Pulmonary artery endothelial cell (primary cell): ENCODE measurements around the gene CSAD. TPM values are rescaled to one million over a fixed set of nuclear protein-coding genes. Genes with fewer than 3 reads are reported as not detected.
"Not testable (repeated sequence)": the region's sequence is repeated elsewhere in the genome, so short reads cannot be mapped to it uniquely, and the experiment has no call there.

ENCODE experiments used
- DNase-seq: peaks from one replicate; pipeline ENCODE4 v3.0.0-alpha.2; 2011; ENCODE audit warnings: low read depth, low spot score
- total RNA-seq: library from RNA; depleted of rRNA; stranded (reverse); fragments of >200 nt; gene quantifications from 2 replicates; pipeline ENCODE4 v1.2.3, GENCODE V29; 2014

Gene CSAD
- total RNA-seq, 1 donor from 2014 or later = 4.2 TPM

DNA sequence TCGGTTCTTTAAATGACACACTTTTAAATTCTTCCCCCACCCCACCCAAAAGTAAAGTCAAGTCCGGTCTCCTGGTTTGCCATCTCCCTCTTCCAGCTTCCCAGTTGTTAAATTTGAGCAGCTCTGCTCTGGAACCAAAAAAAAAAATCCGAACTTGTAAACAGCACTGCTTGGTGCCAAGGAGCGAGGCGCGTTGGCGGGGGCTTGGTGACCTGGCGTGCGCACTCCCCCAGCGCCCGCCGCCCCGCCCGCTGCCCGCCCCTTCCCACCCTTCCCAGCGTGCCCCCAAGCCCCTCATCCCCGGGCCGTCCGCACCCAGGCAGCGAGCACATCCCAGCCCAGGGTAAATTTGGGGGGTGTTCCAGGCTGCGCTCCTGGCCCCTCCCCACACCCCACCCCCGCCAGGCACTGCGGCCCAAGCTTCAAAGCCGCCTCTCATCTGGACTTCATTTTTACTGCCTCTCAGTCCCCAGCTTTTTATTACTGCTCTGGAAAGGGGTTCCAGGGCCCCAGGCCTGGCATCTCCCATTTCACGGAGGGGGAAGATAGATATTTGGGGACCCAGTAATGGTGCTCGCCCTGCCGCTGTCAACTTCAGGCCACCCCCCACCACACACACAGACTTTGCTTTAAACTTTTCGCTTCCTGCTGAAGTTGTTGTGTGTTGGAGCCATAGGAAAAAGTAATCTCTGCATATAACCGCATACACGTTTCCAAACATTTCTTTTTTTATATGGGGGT, 38.0 kb upstream of the CSAD start:
- DNase-seq = no peak

GRCh38 chr12:53217931-53218307, 37.2 kb upstream of the CSAD start:
- DNase-seq = no peak

DNA sequence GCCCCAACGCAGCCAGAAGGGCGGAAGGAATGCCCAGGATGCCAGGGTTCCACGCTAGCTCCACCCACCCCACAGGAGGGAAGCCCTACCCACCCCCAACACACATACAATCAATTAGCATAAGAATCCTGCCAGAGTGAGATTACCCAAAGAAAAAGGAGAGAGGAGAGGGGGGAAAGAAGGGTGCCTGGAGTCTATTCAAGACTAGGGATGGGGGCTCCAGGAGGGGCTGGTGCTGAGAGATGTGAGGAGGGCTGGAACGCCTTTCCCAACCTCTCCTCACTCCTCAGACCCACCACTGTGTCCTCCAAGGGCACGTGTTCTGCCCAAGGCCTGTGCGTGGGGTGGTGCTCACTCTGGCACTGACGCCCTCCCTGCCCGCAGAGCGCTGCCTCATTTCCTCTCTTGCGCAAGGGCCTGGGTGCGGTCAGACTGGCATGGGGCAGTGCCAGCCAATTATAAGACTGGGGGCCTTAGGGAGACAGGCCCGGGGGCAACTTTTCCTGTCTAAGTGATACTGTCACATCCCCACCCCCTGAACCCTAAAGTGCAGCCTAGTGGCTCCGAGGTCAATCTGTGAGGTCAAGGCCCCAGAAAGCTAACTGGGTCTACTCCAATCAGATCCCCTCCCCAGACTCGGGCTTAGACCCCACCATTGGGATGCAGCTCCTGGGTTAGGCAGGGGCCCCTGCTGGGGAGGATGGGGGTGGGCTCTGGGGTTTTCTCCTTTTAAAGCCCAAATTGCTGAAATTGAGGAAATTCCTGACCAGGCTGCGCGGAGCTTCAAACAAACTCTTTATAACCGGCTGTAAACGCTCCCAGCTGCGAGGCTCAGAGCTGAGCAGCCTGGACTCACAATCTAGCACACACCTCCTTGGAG, 36.6 kb upstream of the CSAD start:
- no peak for DNase-seq

GRCh38 chr12:53215497-53215896, 34.8 kb upstream of the CSAD start:
- DNase-seq = no peak

DNA sequence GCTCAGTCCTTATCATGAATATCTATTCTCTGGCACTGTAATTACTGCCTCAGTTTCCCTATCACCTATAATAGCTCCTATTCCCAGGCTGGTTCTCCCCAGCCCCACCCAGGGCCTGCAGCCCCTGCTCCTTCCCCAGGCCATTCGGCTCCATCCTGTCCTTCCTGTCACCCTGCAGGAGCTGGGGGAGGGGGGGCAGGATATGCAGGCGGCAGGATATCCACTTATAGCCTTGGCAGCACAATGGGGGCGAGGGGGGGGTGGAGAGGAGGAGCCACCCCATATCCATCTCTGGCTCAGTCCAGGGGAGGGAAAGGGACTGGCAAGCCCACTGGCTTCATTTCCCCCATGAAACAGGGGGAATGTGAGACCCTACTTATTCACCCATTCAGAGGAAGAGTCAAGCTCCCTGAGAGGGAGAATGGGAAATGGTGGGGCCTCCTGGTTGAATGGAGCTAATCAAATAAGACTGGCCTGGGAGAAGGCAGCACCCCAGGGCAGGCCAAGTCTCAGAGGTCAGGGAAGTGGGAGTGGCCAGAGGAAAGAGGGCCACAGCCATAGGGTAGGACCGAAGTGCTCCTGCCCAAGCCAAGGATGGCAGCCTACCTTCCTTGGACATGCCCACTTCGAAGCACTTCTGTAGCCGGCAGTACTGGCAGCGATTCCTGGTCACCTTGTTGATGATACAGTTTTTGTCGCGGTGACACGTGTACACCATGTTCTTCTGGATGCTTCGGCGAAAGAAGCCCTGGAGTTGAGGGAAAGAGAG, 34.1 kb upstream of the CSAD start:
- DNase-seq = no peak

- DNase-seq = no peak
Observed at GRCh38 chr12:53214221-53214620, 33.5 kb upstream of the CSAD start.

- no peak for DNase-seq
Observed at GRCh38 chr12:53213348-53213747, 32.6 kb upstream of the CSAD start.

DNA sequence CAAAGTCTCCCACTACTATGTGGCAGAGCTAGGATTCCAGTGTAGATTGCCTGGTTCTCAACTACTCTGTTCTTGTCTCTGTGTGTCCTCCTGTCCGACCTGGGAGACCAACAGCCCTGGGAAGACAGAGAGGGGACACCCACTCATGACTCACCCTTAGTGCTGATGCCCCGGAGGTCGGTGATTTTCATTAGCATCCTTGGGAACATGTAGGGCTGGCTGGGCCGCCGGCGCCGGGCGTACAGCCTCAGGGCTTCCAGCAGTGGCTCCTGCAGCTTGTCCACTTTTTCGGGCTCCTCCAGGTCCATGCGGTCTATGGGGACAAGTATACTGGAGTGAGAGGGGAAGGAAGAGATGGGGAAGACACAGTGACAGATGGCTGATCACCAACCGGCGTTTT, 32.2 kb upstream of the CSAD start:
- DNase-seq = no peak

GRCh38 chr12:53211476-53212381, 31.0 kb upstream of the CSAD start:
- DNase-seq = no peak

DNA sequence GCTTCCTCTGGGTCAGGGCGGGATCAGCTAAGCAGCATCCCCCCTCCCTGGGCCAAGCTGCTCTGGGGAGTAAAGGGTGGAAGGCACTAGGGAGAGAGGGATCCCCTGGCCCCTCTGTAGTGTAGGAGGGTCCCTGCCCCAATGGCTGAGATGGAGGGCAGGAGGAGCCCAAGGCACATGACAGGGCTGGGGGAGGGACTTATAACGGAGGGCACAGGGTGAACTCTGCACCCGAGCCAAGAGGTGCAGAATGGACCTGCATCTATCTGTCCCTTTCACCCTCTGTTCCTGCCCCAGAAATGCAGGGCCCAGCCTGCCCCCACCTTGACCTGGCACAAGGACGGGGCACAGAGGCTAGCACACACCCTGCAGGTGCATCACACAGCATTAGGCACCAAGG, 30.1 kb upstream of the CSAD start:
- no peak for DNase-seq

DNA sequence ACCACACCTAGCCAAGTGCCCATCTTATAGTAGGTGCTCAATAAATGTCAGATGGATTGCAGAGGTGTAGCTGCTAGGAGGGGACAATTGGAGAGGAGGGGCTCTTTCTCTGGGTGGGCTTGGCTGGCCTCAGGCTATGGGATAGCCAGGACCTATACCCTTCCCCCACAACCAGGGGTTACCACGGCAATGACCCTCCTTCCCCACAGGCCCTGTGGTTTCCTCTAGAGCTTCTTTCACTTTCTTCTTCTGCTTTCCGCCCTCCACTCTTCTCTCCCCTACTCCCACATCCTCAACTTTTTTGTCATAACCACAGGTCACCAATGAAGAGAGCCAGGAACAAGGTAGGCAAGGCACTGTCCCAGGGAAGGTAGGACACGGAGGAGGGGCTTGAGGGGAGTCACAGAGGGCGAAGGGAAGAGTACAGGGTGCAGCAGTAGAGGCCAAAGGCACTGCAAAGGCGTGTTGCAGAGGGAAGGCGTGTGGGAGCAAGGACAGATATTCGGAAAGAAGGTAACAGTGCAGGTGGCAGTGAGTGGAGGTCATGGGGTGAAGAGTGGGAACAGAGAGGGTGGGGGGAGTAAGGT, 28.2 kb upstream of the CSAD start:
- no peak for DNase-seq

GRCh38 chr12:53208435-53208834, 27.7 kb upstream of the CSAD start:
- DNase-seq = no peak

- DNase-seq = no peak
Observed at GRCh38 chr12:53207042-53207441, 26.3 kb upstream of the CSAD start, which contains the start of gene ITGB7. Gene ITGB7, minus strand, starts transcription at chr12:53207251. Its CDS starts 6,808 bp downstream, at chr12:53200443.

- DNase-seq = no peak
Observed at GRCh38 chr12:53205747-53206419, 25.2 kb upstream of the CSAD start.

GRCh38 chr12:53204351-53204750, 23.6 kb upstream of the CSAD start:
- DNase-seq = no peak

DNA sequence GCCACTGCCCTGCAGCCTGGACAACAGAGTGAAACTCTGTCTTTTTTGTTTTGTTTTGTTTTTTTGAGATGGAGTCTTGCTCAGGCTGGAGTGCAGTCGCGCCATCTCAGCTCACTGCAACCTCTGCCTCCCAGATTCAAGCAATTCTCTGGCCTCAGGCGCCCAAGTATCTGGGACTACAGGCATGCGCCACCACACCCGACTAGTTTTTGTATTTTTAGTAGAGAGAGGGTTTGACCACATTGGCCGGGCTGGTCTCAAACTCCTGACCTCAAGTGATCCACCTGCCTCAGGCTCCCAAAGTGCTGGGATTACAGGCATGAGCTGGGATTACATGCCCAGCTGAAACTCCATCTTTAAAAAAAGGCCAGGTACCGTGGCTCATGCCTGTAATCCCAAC, 21.6 kb upstream of the CSAD start:
- DNase-seq = not testable (repeated sequence)

- no peak for DNase-seq
Observed at GRCh38 chr12:53201639-53202038, 20.9 kb upstream of the CSAD start.

DNA sequence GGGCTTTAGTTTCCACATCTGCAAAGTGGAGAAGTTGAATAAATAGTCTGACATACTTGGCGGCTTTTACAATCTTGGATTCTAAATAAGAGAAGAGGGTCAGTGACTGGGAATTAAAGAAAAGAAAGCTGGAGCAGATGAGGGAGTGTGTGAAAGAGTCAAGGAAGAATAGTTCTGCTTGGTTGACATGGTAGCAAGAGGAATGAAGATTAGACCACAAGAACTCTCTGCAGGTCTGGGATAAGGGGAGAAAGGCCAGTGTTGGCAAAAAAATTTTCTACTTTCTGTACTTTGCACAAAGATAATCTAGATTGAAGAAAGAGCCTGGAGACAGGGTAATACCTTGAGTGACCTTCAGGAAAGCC, 20.4 kb upstream of the CSAD start:
- no peak for DNase-seq

- DNase-seq = no peak
Observed at GRCh38 chr12:53200458-53201176, 19.9 kb upstream of the CSAD start.
